CD14-positive monocyte (primary cell): ENCODE data around the gene PRICKLE1. TPM values are rescaled to one million over a fixed set of nuclear protein-coding genes. Genes with fewer than 3 reads are reported as not detected.

ENCODE experiments used
- DNase-seq, 3 donors: peaks; one replicate each; pipeline ENCODE4 v3.0.0-alpha.2; 2011 to 2022
- H2AFZ ChIP-seq: 2 replicates; pipeline ENCODE4 v1.6.0; 2012; ENCODE audit warnings: mild to moderate bottlenecking, low read depth, low read length, inconsistent platforms; ENCODE audit not compliant: insufficient read depth, poor library complexity, severe bottlenecking
- H3K27ac ChIP-seq, 2 donors: 1 replicate in 1 of 2; 2 replicates in 1 of 2; pipeline ENCODE4 v1.5.1; 2012 to 2013; ENCODE audit warnings: low read length in 2 of 2, control low read depth in 1 of 2, inconsistent platforms in 1 of 2, low read depth in 1 of 2, mild to moderate bottlenecking in 1 of 2
- H3K27me3 ChIP-seq, 2 donors: one replicate each; pipeline versions ENCODE4 v1.6.0 to v1.6.1; 2011 to 2013; ENCODE audit warnings: low read length in 2 of 2; ENCODE audit not compliant: control insufficient read depth in 2 of 2, insufficient read depth in 2 of 2
- H3K36me3 ChIP-seq, 2 donors: replicated peaks in 1 of 2; 1 replicate in 1 of 2; 2 replicates in 1 of 2; pipeline versions ENCODE4 v1.5.1 to v1.6.1; 2012 to 2013; ENCODE audit warnings: low read length in 2 of 2, control low read depth in 1 of 2, inconsistent platforms in 1 of 2, mild to moderate bottlenecking in 1 of 2; ENCODE audit not compliant: insufficient read depth in 2 of 2, control insufficient read depth in 1 of 2
- H3K4me1 ChIP-seq, 2 donors: 1 replicate in 1 of 2; 2 replicates in 1 of 2; pipeline versions ENCODE4 v1.5.1 to v1.6.1; 2012 to 2013; ENCODE audit warnings: low read length in 2 of 2, control low read depth in 1 of 2, inconsistent platforms in 1 of 2, mild to moderate bottlenecking in 1 of 2, moderate library complexity in 1 of 2; ENCODE audit not compliant: insufficient read depth in 2 of 2, control insufficient read depth in 1 of 2
- H3K4me2 ChIP-seq: replicated peaks from 2 replicates; pipeline ENCODE3; 2012; ENCODE audit warnings: low read length, moderate library complexity, mild to moderate bottlenecking; ENCODE audit not compliant: poor library complexity, severe bottlenecking; ENCODE audit errors: extremely low read depth
- H3K4me3 ChIP-seq, 3 experiments: fragments of 200-600 bp in 1 of 3; sonication (generic) in 1 of 3; replicated peaks in 1 of 3; 1 replicate in 2 of 3; 2 replicates in 1 of 3; pipeline ENCODE4 v1.5.1; 2011 to 2013; ENCODE audit warnings: low read length in 3 of 3, mild to moderate bottlenecking in 3 of 3, control low read depth in 2 of 3, low read depth in 2 of 3, inconsistent platforms in 1 of 3, moderate library complexity in 1 of 3
- H3K79me2 ChIP-seq: 2 replicates; pipeline ENCODE4 v1.6.0; 2012; ENCODE audit warnings: mild to moderate bottlenecking, control low read depth, inconsistent platforms, low read length, moderate library complexity; ENCODE audit not compliant: insufficient read depth
- H3K9ac ChIP-seq: 2 replicates; pipeline ENCODE4 v1.6.0; 2017; ENCODE audit warnings: low read length, mild to moderate bottlenecking; ENCODE audit not compliant: insufficient read depth, poor library complexity, severe bottlenecking
- H3K9me3 ChIP-seq, 2 donors: replicated peaks in 1 of 2; 1 replicate in 1 of 2; 2 replicates in 1 of 2; pipeline versions ENCODE4 v1.5.1 to v1.6.1; 2012 to 2013; ENCODE audit warnings: low read length in 2 of 2, control low read depth in 1 of 2; ENCODE audit not compliant: control insufficient read depth in 1 of 2, insufficient read depth in 1 of 2
- H4K20me1 ChIP-seq: 2 replicates; pipeline ENCODE4 v1.6.0; 2012; ENCODE audit warnings: mild to moderate bottlenecking, low read length, control low read depth, moderate library complexity; ENCODE audit not compliant: insufficient read depth
- H3K27ac Mint-ChIP-seq, 7 donors: one replicate each; pipeline ENCODE4 v1.8.0; 2020; ENCODE audit warnings: mild to moderate bottlenecking in 7 of 7, mixed read lengths in 7 of 7, moderate library complexity in 6 of 7, inconsistent platforms in 2 of 7
- H3K27me3 Mint-ChIP-seq, 3 donors: one replicate each; pipeline ENCODE4 v1.8.0; 2021 to 2022; ENCODE audit warnings: low read depth in 3 of 3, mild to moderate bottlenecking in 3 of 3, mixed read lengths in 3 of 3, moderate library complexity in 3 of 3, inconsistent platforms in 1 of 3
- H3K36me3 Mint-ChIP-seq, 2 donors: one replicate each; pipeline ENCODE4 v1.8.0; 2020; ENCODE audit warnings: mixed read lengths in 2 of 2, inconsistent platforms in 1 of 2, mild to moderate bottlenecking in 1 of 2
- H3K4me1 Mint-ChIP-seq: one replicate; pipeline ENCODE4 v1.8.0; 2020; ENCODE audit warnings: mild to moderate bottlenecking, mixed read lengths
- H3K4me3 Mint-ChIP-seq, 2 donors: one replicate each; pipeline ENCODE4 v1.8.0; 2020; ENCODE audit warnings: mild to moderate bottlenecking in 2 of 2, mixed read lengths in 2 of 2, moderate library complexity in 1 of 2
- H3K9me3 Mint-ChIP-seq, 7 donors: one replicate each; pipeline ENCODE4 v1.8.0; 2020 to 2022; ENCODE audit warnings: mixed read lengths in 7 of 7, mild to moderate bottlenecking in 6 of 7, moderate library complexity in 6 of 7, inconsistent platforms in 2 of 7
- CTCF ChIP-seq: fragments of 200-600 bp; IDR thresholded peaks from one replicate; pipeline ENCODE4 v1.8.0; 2022; ENCODE audit warnings: antibody characterized with exemption, mild to moderate bottlenecking
- WGBS: methylation state at CpG from one replicate; pipeline ENCODE4 v1.1.5; 2013; ENCODE audit warnings: missing lambda C conversion rate; ENCODE audit not compliant: insufficient coverage; 5-methylcytosine and 5-hydroxymethylcytosine counted together
- intact Hi-C, 2 donors: fragments of 100-400 bp; cut with micrococcal nuclease; formaldehyde crosslinking; loops; one replicate each; pipeline versions ENCODE4 v1.15.0 to v1.15.1; 2023
- polyA plus RNA-seq, 3 donors: library from polyadenylated mRNA; depleted of rRNA in 1 of 3; unstranded in 2 of 3; stranded (reverse) in 1 of 3; fragments of 300-500 nt in 2 of 3; fragments of >200 nt in 1 of 3; fragmentation: Illumina TruSeq in 2 of 3; gene quantifications; 1 replicate in 2 of 3; 2 replicates in 1 of 3; pipeline ENCODE4 v1.2.3, GENCODE V29; 2012 to 2021

The PRICKLE1 gene
- polyA plus RNA-seq, 3 donors, result 1.3 to 5.1 (median 2.6) TPM

GRCh38 chr12:42473130-42473529 is 116.4 kb downstream of the PRICKLE1 start:
- Mint-ChIP-seq H3K4me1 (peaks cover 21% of the 10 kb centered on the region), H3K36me3 (no peaks in the 10 kb centered on the region), H3K27me3 (peaks cover 2 to 3% (median 2%) of the 10 kb centered on the region in 3 donors), H3K4me3 (no peak overlapping the region), H3K27ac (no peak overlapping the region), H3K9me3 (no peaks in the 10 kb centered on the region)
- H3K27ac ChIP-seq, result no peak overlapping the region
- WGBS, result no CpG with 5 or more reads among the region's 1 CpG
- H3K4me1 ChIP-seq, result peaks cover 20 to 21% of the 10 kb centered on the region in 2 donors
- H3K79me2 ChIP-seq, result no peaks in the 10 kb centered on the region
- intact Hi-C loops, result no loop called here
- DNase-seq, result no peak
- no peak overlapping the region for H2AFZ ChIP-seq
- no peak for TF ChIP-seq CTCF
- no peaks in the 10 kb centered on the region for H3K9me3 ChIP-seq
- no peaks in the 10 kb centered on the region for H3K36me3 ChIP-seq
- no peak overlapping the region for H3K4me3 ChIP-seq
- H3K4me2 ChIP-seq, result no peak overlapping the region
- H4K20me1 ChIP-seq, result no peaks in the 10 kb centered on the region
- no peaks in the 10 kb centered on the region for H3K27me3 ChIP-seq
- no peak overlapping the region for H3K9ac ChIP-seq

GRCh38 chr12:42472376-42472775 is 117.2 kb downstream of the PRICKLE1 start:
- H2AFZ ChIP-seq, result no peak overlapping the region
- TF ChIP-seq CTCF, result no peak

More at GRCh38 chr12:42472376-42472775, 117.2 kb downstream of the PRICKLE1 start:
- no peaks in the 10 kb centered on the region for H3K36me3 ChIP-seq
- no peaks in the 10 kb centered on the region for H3K36me3 Mint-ChIP-seq
- intact Hi-C loops, result no loop called here
- H3K4me1 Mint-ChIP-seq, result peaks cover 25% of the 10 kb centered on the region
- no peak overlapping the region for H3K4me3 ChIP-seq
- H3K4me2 ChIP-seq, result no peak overlapping the region
- no peak overlapping the region for H3K27ac Mint-ChIP-seq
- WGBS, result 94% methylated on average over 2 of the region's 3 CpGs
- no peaks in the 10 kb centered on the region for H4K20me1 ChIP-seq
- no peaks in the 10 kb centered on the region for H3K9me3 Mint-ChIP-seq
- no peak overlapping the region for H3K27ac ChIP-seq
- H3K27me3 Mint-ChIP-seq, result peaks cover 0 to 2% (median 2%) of the 10 kb centered on the region in 3 donors
- no peak for DNase-seq
- no peaks in the 10 kb centered on the region for H3K9me3 ChIP-seq
- no peak overlapping the region for H3K9ac ChIP-seq
- H3K4me3 Mint-ChIP-seq, result no peak overlapping the region
- H3K79me2 ChIP-seq, result no peaks in the 10 kb centered on the region
- H3K27me3 ChIP-seq, result no peaks in the 10 kb centered on the region
- H3K4me1 ChIP-seq, result peaks cover 24% of the 10 kb centered on the region in 2 donors
